ENCODE data around the gene MYH13. TPM values are rescaled to one million over a fixed set of nuclear protein-coding genes. Genes with fewer than 3 reads are reported as not detected.

MYH13 gene
- total RNA-seq, 1 experiment from 2014 or later: not detected

DNA sequence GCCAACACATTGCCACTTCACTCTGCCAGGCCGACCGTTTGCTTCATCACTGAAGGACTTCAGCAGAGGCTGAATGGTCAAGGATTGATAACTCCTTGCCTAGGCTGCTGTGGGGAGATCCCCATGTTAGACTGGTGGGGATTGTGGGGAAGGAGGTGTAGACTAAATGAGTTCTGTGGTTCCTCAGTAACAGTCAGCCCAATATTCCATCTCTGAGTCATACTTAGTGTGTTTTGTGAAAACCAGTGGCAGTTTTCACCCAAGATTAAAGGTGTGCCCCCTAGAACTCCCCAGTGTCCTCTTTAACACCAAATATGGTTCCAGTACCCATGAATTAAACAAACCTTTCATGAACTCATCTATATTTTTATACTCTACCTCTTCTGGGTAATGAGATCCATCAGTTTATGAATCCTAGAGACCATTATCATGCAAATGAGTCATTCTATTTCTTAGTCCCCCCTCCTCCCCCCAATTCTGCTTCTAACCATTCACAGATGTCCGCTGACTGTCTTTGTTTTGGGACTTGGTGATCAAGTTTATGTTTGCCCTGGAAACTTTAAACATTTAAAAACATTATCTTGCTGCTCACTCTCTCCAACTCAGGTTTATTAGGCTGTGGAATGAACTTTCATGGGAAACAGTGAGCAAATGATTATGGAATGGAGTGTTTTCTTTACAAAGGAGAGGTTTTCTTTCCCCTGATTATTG, 107.6 kb downstream of the MYH13 start:
- DNase-seq (ENCODE audit: extremely low read depth, low read depth): no peak

DNA sequence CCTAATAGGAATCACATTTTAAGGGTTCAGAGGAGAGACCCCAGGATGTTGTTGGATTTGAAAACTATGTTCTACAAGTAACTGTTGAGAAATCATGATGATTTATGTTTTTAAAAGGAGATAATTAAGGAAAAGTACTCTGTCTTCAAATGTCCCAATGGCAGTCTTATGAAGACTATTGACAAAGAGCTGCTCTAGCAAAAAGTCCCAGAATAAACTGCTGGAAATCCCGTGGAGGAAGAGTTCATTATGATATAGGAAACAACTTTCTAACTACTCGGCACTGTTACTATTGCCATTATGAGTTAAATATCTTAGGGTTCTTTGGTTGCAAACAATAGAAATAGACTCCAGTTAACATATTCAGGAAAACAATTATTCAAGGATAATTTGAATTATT, 108.8 kb downstream of the MYH13 start:
- DNase-seq (ENCODE audit: extremely low read depth, low read depth): no peak

DNA sequence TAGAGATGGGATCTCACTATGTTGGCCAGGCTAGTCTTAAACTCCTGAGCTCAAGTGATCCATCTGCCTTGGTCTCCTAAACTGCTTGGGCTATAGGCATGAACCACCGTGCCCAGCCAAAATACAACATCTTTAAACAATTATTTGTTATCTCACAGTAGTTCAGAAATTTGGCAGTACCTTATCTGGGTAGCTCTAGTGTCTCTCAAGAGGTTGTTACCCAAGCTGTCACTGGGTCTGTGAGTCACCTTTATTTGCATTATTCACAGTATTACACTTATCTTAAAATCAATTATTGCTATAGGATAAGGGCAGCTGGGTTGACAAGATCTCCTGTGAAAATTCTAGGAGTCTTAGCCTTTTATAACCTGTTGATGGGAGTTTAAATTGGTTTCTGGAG, 110.4 kb downstream of the MYH13 start:
- DNase-seq (ENCODE audit: extremely low read depth, low read depth): no peak

DNA sequence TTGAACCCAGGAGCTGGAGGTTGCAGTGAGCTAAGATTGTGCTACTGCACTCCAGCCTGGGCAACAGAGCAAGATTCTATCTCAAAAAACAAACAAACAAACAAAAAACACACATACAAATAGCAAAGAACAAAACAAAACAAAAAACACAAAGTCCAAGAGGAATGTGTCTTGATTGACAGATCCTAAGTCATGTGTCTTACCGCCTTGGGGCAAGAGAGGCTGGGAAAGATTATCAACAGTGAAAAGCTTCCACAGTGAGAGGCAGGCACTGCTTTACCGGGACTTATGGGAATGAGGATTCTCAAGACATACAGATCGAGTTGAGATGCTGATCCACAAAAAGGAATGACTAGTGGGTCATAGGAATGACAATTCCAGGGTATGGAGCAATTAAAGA, 111.7 kb downstream of the MYH13 start:
- no peak for DNase-seq (ENCODE audit: extremely low read depth, low read depth)

DNA sequence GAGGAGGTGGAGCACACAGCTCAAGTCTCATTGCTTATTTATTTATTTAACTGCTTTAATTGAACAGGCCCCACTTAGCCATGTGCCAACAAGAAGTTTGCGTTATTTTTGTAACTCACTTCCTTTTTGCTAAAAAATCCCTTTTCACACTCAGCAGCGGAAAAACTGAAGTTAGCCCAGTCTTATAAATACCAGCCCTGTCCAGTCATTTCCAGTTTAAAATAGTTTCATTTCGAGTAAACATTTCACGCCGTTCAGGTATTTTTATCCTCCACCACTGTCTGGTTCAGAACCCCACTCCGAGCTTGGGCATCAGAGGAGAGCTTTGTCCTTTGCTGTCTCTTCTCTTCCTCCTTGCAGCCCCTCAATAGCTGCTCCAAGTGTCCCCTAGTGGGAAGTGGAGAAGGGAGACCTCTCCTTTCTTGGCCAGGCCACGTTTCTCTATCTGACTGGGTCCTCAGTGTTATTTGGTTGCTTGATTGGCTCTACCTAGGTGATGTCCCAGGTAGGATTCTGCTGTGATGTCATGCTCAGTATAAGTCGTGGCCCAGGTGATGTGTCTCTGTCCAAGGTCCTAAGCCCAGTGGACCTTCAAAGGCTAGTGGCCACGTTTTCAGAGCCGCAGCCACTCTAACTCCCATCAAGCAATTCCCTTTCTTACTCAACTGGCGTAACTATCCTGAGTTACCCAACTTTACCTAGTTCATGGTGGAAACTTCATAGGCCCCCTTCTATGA, 121.4 kb downstream of the MYH13 start:
- DNase-seq (ENCODE audit: extremely low read depth, low read depth): no peak

Other genes starting within 250 kb of the MYH13 start
- 2.5 and 4.2 TPM in 2 replicates for gene GAS7, start 174.4 kb downstream of the MYH13 start, total RNA-seq (2014; rRNA removed; shearing (Covaris generic))
- not detected in 2 replicates for gene MYH8, start 48.9 kb upstream of the MYH13 start, total RNA-seq (2014; rRNA removed; shearing (Covaris generic))
- gene MYH4, start 96.6 kb upstream of the MYH13 start, total RNA-seq (2014; rRNA removed; shearing (Covaris generic)): not detected in 2 replicates
- gene MYH1, start 145.5 kb upstream of the MYH13 start, total RNA-seq (2014; rRNA removed; shearing (Covaris generic)): not detected in 2 replicates
- not detected in 2 replicates for gene MYH2, start 176.7 kb upstream of the MYH13 start, total RNA-seq (2014; rRNA removed; shearing (Covaris generic))